ENCODE measurements around the gene GALNT9.

The GALNT9 gene

GRCh38 chr12:132230381-132230780 lies 99.0 kb downstream of the GALNT9 start:
- Histone ChIP-seq H3K36me3 (no peaks in the 10 kb centered on the region), H3K27ac (no peak overlapping the region), H3K9me3 (no peaks in the 10 kb centered on the region), H4K20me1 (no peaks in the 10 kb centered on the region), H3K9ac (no peak overlapping the region), H3K4me2 (no peak overlapping the region), H3K4me3 (no peak overlapping the region), H3K27me3 (peaks cover 5% of the 10 kb centered on the region; the same call in 1 of the 2 replicates), H3K4me1 (peaks cover 34% of the 10 kb centered on the region)
- TF ChIP-seq Cebpa-rat (IDR thresholded peaks at IDR 0.05) = no peak

DNA sequence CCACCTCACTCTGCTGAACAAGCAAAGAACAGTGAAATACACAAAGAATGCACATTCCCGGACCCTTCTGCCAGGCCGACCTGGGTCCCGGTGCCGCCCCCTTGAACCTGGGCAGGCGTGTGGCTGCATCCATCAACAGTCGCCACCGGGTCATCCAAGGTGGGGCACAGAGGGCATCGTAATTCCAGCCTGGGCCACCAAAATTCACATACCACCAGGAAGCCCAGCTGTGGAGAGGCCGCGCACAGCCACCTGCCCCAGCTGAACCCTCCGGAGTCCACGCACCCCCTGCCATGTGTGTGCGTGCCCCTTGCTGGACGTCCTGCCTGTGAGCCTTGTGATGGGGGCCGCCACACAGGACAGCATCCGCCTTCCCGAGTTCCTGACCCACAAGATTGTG lies 99.5 kb downstream of the GALNT9 start:
- H3K4me3 ChIP-seq = no peak overlapping the region
- no peak overlapping the region for H3K9ac ChIP-seq
- no peaks in the 10 kb centered on the region for H3K36me3 ChIP-seq
- no peak for TF ChIP-seq Cebpa-rat (IDR thresholded peaks at IDR 0.05)
- peaks cover under 1% of the 10 kb centered on the region; the same call in 1 of the 2 replicates for H3K27me3 ChIP-seq
- no peak overlapping the region for H3K4me2 ChIP-seq
- H3K4me1 ChIP-seq = peaks cover 34% of the 10 kb centered on the region
- H3K27ac ChIP-seq = no peak overlapping the region
- H3K9me3 ChIP-seq = no peaks in the 10 kb centered on the region
- H4K20me1 ChIP-seq = no peaks in the 10 kb centered on the region

- no peak overlapping the region for H3K27ac ChIP-seq
- H3K4me1 ChIP-seq = peaks cover 34% of the 10 kb centered on the region
- no peaks in the 10 kb centered on the region for H3K9me3 ChIP-seq
- no peak overlapping the region for H3K4me3 ChIP-seq
- no peak overlapping the region for H3K9ac ChIP-seq
- no peaks in the 10 kb centered on the region for H4K20me1 ChIP-seq
- no peaks in the 10 kb centered on the region for H3K36me3 ChIP-seq
- TF ChIP-seq Cebpa-rat (IDR thresholded peaks at IDR 0.05) = no peak
- peak overlapping the region; percentile 91 for H3K4me2 ChIP-seq
- H3K27me3 ChIP-seq = no peaks in the 10 kb centered on the region
These were observed 100.1 kb downstream of the GALNT9 start for GRCh38 chr12:132229193-132229760.

DNA sequence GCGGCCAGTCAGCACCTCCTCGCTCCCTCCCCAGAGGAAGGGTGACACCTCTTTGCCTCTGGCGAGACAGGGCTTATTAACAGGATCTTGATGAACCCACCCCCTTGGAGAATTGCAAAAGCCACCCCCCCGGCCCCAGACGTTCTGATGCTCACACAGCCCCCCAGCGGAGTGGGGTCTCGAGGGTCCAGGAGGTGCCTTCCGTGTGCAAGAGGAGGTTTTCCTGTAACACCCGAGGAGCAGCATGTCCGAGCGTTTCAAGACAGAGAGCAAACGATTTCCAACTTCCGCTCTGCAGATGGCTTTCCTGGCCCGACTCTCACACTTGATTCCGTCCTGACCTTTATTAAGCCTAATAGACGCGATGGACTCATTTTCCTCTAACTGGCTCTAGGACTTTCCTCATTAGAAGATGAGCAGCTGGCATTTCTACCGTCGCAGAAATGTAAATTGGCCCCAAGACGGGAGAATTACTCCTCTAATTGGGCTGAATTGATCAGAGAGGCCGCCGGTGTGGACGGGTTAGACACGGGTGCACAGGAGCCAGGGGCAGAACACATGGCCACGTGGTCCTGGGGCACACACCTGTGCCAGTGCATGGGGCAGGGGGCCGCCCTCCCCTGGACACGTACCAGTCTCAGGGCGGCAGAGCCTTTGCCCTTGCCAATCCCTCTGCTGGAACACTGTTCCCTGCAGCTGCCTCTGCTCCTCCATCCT lies 100.8 kb downstream of the GALNT9 start:
- peak overlapping the region; percentile 91 for H3K4me2 ChIP-seq
- TF ChIP-seq Cebpa-rat (IDR thresholded peaks at IDR 0.05) = no peak

DNA sequence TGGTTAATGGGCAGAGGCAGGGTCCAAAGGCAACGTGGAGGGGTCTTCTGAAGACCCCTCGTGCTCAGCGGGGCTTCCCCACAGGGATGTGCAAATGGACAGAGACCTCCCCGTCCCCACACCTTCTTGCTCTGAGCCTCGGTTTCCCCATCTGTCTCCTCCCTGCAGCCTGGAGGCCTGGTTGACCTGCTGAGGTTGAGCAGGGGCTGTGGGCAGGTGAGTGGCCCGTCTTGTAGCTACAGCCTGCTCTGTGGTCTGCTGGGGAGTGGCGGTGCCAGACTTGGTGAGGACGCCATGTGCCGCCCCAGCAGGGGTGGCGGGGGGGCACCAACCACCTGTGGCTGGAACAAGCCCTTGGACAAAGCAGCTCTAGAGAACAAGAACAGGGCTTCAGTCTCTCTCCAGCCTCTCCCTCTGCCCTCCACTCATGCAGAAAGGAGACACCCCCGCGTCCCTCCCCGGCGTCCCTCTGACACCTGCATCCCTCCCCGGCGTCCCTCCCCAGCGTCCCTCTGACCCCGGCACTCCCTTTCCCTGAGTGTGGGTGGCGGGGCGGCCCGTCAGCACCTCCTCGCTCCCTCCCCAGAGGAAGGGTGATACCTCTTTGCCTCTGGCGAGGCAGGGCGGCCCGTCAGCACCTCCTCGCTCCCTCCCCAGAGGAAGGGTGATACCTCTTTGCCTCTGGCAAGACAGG lies 101.5 kb downstream of the GALNT9 start:
- Histone ChIP-seq H4K20me1 (no peaks in the 10 kb centered on the region), H3K9ac (peak overlapping the region; percentile 39), H3K4me1 (peaks cover 36% of the 10 kb centered on the region), H3K36me3 (no peaks in the 10 kb centered on the region), H3K4me3 (peak overlapping the region; percentile 38; the same call in 1 of the 2 replicates), H3K4me2 (peak overlapping the region; percentile 91), H3K27ac (peak overlapping the region; percentile 15), H3K27me3 (no peaks in the 10 kb centered on the region), H3K9me3 (no peaks in the 10 kb centered on the region)
- TF ChIP-seq Cebpa-rat (IDR thresholded peaks at IDR 0.05) = no peak

More for the DNA sequence above, 100.8 kb downstream of the GALNT9 start:
- Histone ChIP-seq H3K36me3 (no peaks in the 10 kb centered on the region), H3K27me3 (no peaks in the 10 kb centered on the region), H3K9ac (peak overlapping the region; percentile 39), H3K9me3 (no peaks in the 10 kb centered on the region), H3K4me1 (peaks cover 34% of the 10 kb centered on the region), H3K4me3 (peak overlapping the region; percentile 38; the same call in 1 of the 2 replicates), H4K20me1 (no peaks in the 10 kb centered on the region), H3K27ac (peak overlapping the region; percentile 15)

GRCh38 chr12:132227118-132227517 lies 102.3 kb downstream of the GALNT9 start:
- TF ChIP-seq Cebpa-rat (IDR thresholded peaks at IDR 0.05) = no peak
- H3K4me3 ChIP-seq = no peak overlapping the region

DNA sequence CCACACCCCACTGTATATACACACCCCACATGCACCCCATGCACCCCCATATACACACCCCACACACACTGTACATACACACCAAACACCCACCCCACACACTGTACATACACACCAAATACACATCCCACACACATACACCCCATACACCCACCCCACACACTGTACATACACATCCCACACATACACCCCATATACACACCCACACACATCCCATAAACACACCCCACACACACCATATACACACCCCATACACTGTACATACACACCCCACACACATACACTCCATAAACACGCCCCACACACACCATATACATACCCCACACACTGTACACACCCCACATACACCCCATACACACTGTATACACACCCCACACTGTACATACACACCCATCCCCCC lies 102.8 kb downstream of the GALNT9 start:
- no peaks in the 10 kb centered on the region for H3K9me3 ChIP-seq
- H3K36me3 ChIP-seq = no peaks in the 10 kb centered on the region
- H3K27me3 ChIP-seq = no peaks in the 10 kb centered on the region
- TF ChIP-seq Cebpa-rat (IDR thresholded peaks at IDR 0.05) = no peak
- no peak overlapping the region for H3K4me3 ChIP-seq
- H3K9ac ChIP-seq = no peak overlapping the region
- peak overlapping the region; percentile 35; the same call in 1 of the 2 replicates for H3K27ac ChIP-seq
- H3K4me2 ChIP-seq = peak overlapping the region; percentile 91
- H4K20me1 ChIP-seq = no peaks in the 10 kb centered on the region
- H3K4me1 ChIP-seq = peaks cover 48% of the 10 kb centered on the region

More at GRCh38 chr12:132227118-132227517, 102.3 kb downstream of the GALNT9 start:
- Histone ChIP-seq H3K9me3 (no peaks in the 10 kb centered on the region), H3K4me1 (peaks cover 43% of the 10 kb centered on the region), H4K20me1 (no peaks in the 10 kb centered on the region), H3K4me2 (peak overlapping the region; percentile 91), H3K9ac (no peak overlapping the region), H3K27me3 (no peaks in the 10 kb centered on the region), H3K27ac (peak overlapping the region; percentile 35), H3K36me3 (no peaks in the 10 kb centered on the region)

GRCh38 chr12:132225214-132225613 lies 104.2 kb downstream of the GALNT9 start:
- H3K4me2 ChIP-seq = no peak overlapping the region
- H3K27me3 ChIP-seq = no peaks in the 10 kb centered on the region
- H3K36me3 ChIP-seq = no peaks in the 10 kb centered on the region
- TF ChIP-seq Cebpa-rat (IDR thresholded peaks at IDR 0.05) = no peak
- peak overlapping the region; percentile 38; the same call in 1 of the 2 replicates for H3K27ac ChIP-seq
- H3K9ac ChIP-seq = no peak overlapping the region
- H3K4me1 ChIP-seq = peaks cover 58% of the 10 kb centered on the region
- no peak overlapping the region for H3K4me3 ChIP-seq
- no peaks in the 10 kb centered on the region for H4K20me1 ChIP-seq
- 0 out of 2 replicates have a peak, but pooled peaks cover 3% of the 10 kb centered on the region for H3K9me3 ChIP-seq

DNA sequence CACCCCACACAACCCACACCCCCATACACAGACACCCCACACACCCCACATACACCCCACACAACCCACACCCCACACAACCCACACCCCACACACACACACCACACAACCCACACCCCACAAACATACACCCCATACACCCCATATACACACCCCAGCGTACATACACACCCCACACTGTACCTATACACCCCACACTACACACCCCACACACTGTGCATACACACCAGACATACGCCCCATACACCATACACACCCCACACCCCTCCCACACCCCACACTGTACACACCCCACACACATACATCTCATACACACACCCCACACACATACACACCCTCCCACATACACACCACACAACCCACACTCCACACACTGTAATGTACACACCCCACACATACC lies 104.9 kb downstream of the GALNT9 start:
- Histone ChIP-seq H3K36me3 (no peaks in the 10 kb centered on the region), H3K4me1 (peaks cover 65% of the 10 kb centered on the region), H3K27me3 (no peaks in the 10 kb centered on the region), H3K4me2 (no peak overlapping the region), H3K27ac (no peak overlapping the region), H3K9me3 (0 out of 2 replicates have a peak, but pooled peaks cover 3% of the 10 kb centered on the region), H4K20me1 (no peaks in the 10 kb centered on the region), H3K9ac (no peak overlapping the region), H3K4me3 (no peak overlapping the region)
- no peak for TF ChIP-seq Cebpa-rat (IDR thresholded peaks at IDR 0.05)

DNA sequence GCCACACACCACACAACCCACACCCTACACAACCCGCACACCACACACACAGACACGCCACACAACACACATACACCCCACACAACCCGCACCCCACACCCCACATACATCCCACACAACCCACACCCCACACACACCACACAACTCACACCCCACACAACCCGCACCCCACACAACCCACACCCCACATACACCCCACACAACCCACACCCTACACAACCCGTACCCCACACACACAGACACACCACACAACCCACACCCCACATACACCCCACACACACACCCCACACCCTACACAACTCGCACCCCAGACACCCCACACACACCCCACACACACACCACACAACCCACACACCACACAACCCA lies 106.6 kb downstream of the GALNT9 start:
- 0 out of 2 replicates have a peak, but pooled peaks cover 3% of the 10 kb centered on the region for H3K9me3 ChIP-seq
- H3K4me3 ChIP-seq = no peak overlapping the region
- no peaks in the 10 kb centered on the region for H3K27me3 ChIP-seq
- TF ChIP-seq Cebpa-rat (IDR thresholded peaks at IDR 0.05) = no peak
- peaks cover 67% of the 10 kb centered on the region for H3K4me1 ChIP-seq
- H3K9ac ChIP-seq = no peak overlapping the region
- no peaks in the 10 kb centered on the region for H4K20me1 ChIP-seq
- H3K27ac ChIP-seq = peak overlapping the region; percentile 68
- peak overlapping the region; percentile 92 for H3K4me2 ChIP-seq
- H3K36me3 ChIP-seq = no peaks in the 10 kb centered on the region
